M059J (cell line): ENCODE measurements around the gene ZNF500. TPM values are rescaled to one million over a fixed set of nuclear protein-coding genes. Genes with fewer than 3 reads are reported as not detected.

Experiments used
- DNase-seq: peaks from one replicate; pipeline ENCODE4 v3.0.0-alpha.2; 2012; ENCODE audit warnings: low read depth
- total RNA-seq: library from RNA; depleted of rRNA; stranded (reverse); fragments of >200 nt; shearing (Covaris generic); gene quantifications from 2 replicates; pipeline ENCODE4 v1.2.3, GENCODE V29; 2014; rRNA removed

Gene ZNF500
- total RNA-seq, 1 experiment from 2014 or later = 13.3 TPM

GRCh38 chr16:4704913-4705312 is 62.0 kb downstream of the ZNF500 start:
- DNase-seq = no peak

- no peak for DNase-seq
These were observed 62.5 kb downstream of the ZNF500 start for GRCh38 chr16:4704491-4704890.

DNA sequence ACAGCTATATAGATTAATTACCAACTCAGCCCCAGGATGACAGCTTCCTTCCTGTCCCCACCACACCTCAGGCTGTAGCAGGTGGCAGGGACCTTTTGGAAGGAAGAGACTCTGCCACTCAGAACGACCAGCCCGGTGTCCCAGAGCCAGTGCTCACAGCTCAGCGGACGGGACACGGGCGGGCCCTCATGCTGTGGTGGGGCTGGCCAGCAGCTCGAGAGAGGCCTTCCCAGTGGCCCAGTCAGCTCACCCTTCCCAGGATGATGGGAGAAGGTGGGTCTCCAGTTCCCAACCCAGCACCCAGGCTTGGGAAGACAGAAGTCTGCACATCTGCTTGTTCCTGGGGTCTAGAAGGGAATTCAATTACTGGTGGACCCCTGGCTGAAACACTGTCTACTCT is 63.1 kb downstream of the ZNF500 start:
- no peak for DNase-seq

GRCh38 chr16:4702466-4702808 is 64.5 kb downstream of the ZNF500 start:
- DNase-seq = no peak

GRCh38 chr16:4701791-4702465 is 65.0 kb downstream of the ZNF500 start:
- no peak for DNase-seq

- no peak for DNase-seq
These were observed 65.8 kb downstream of the ZNF500 start for GRCh38 chr16:4700997-4701743.

GRCh38 chr16:4700380-4700996 is 66.5 kb downstream of the ZNF500 start:
- no peak for DNase-seq

DNA sequence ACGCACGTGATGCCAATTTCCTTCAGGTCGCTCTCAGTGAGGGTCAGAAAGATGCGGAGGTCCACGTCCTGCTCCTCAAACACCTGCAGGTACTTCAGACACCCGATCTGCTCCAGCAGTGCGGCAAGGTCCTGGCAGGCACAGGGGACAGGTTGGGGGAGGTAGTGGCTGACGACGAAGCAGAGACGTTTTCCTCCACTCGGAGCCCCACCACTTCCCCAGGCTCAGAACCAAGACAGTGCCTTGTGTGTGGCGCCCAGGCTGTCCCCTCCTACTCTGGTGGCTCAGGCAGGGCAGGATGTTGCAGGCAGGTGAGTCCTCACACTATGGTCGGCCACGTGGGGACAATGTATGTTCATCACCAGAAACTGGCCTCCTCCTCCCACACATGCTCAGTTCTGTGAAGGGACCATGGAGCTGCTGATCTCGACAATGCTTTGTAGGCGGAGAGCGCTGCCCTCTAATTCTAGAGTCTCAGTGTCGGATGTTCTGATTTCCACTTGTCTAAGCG is 67.9 kb downstream of the ZNF500 start:
- DNase-seq = no peak

GRCh38 chr16:4698321-4699045 is 68.5 kb downstream of the ZNF500 start:
- no peak for DNase-seq

Other genes with a start within 250 kb of the ZNF500 start
- 16.0 and 20.9 TPM in 2 replicates for gene CDIP1, start 228.4 kb downstream of the ZNF500 start, total RNA-seq
- not detected in 2 replicates for gene C16orf96, start 210.8 kb downstream of the ZNF500 start, total RNA-seq
- gene UBALD1, start 152.3 kb downstream of the ZNF500 start, total RNA-seq = 4.5 and 8.4 TPM in 2 replicates
- 30.9 and 46.2 TPM in 2 replicates for gene MGRN1, start 142.3 kb downstream of the ZNF500 start, total RNA-seq
- gene NUDT16L1, start 73.6 kb downstream of the ZNF500 start, total RNA-seq = 21.1 and 25.7 TPM in 2 replicates
- gene ANKS3, start 32.9 kb downstream of the ZNF500 start, total RNA-seq = 9.3 and 15.8 TPM in 2 replicates
- 0.81 and 1.4 TPM in 2 replicates for gene DNAAF8, start 32.6 kb downstream of the ZNF500 start, total RNA-seq
- not detected in 2 replicates for gene SEPTIN12, start 21.2 kb upstream of the ZNF500 start, total RNA-seq
- gene SMIM22, start 28.2 kb upstream of the ZNF500 start, total RNA-seq = not detected in 2 replicates
- 18.9 and 21.7 TPM in 2 replicates for gene ROGDI, start 35.5 kb upstream of the ZNF500 start, total RNA-seq
- gene GLYR1, start 80.1 kb upstream of the ZNF500 start, total RNA-seq = 24.9 and 42.0 TPM in 2 replicates
- gene UBN1, start 80.3 kb upstream of the ZNF500 start, total RNA-seq = 22.8 and 48.3 TPM in 2 replicates
- gene PPL, start 170.0 kb upstream of the ZNF500 start, total RNA-seq = 1.8 and 2.2 TPM in 2 replicates
- gene SEC14L5, start 191.2 kb upstream of the ZNF500 start, total RNA-seq = 0.02 TPM in 1 of 2 replicates, not detected in the other